HG02610 (cell line): ENCODE results near the gene C17orf50.

ENCODE experiments used
- ATAC-seq: cut with Tn5 transposase; IDR thresholded peaks from one replicate; pipeline ENCODE4 v1.9.1; 2021; ENCODE audit warnings: mild to moderate bottlenecking, moderate library complexity; ENCODE audit not compliant: unreplicated experiment

C17orf50 gene

DNA sequence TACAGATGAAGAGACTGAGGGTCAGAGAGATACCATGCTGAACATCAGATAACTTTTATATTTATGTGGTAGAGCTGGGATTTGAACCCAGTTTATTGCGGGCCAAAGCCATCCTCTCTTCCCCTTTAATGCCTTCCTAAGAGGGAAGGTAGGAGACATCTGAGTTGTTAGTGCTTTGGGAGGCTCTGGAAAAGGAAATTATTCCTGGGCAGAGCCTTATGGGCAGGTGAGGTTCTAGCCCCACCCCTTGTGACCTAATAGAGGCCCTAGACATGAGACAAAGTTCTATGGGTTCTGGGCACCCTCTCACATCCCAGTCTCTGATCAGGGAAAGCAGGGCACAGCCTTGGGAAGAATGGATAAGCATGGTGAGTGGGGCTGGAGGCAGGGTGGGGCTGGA, at the start of gene C17orf50:
C17orf50 (plus strand) TSS at position 301 of the 400 bp plus-strand sequence; CDS start at position 356, 55 bp downstream.
- ATAC-seq, result no peak

DNA sequence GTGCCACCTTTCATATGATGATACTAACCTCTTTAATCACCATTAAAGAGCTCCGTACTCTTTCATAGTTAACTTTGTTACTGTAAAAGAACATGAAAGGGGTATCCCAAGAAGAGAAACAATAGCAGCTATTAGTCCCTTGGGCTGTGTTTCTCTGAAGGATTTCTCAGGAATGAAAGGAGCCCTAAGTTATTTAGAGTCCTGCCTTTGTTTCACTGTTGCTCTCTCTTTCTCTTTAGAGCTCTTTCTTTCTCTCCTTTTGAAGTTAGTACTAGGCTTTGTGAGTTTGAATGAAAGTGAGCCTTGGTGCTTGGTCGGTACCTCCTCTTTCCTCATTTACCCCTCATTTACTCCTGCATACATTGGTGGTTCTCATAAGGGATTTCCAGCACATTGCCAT, 49.7 kb upstream of the C17orf50 start:
- no peak for ATAC-seq

DNA sequence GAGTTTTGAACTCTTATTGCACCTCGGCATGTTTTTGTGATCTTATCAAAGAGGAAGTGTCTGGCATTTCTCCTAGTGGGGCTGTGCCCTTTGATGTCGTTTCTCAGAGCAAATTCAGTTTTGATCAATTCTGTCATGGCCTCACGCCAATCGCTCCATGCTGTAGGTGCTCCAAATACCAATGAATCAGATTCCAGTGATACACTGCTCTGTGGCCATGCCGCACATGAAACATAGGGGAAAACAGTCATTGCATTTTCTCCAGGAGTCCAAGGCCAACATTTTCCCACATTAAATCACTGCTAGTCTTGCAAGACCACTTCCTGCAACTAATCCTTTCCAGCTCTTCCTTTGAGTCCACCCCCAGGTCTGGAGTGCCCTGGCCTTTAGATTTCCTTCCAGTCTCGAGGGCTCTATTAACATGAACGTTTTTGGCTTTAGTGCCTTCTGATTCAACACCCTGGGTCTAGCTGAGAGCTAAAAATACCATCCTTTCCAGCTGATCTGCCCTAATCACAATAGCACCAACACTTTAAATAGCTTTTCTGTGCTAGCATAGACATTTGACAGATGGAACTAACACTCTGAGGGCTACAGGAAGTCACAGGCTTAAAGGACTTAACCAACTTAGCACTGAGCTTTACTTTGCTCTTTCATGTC, 47.5 kb upstream of the C17orf50 start:
- no peak for ATAC-seq

DNA sequence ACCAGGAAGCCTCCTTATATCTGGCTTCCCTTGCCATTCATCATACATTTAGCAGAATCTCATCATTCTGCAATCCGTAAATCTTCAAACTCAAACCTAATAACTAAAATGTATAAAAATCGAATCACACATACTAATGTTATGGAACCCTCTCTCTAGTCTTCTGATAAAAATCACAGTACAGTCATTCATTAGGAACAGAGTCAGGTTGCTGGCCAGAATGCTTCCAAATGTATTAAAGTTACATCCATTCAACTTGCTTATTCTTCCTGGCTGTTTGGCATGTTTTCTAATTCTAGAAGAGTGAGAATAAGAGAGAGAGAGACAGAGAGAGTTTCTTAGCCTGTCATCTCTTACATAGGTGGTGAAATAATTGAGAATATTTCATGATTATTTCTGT, 45.7 kb upstream of the C17orf50 start:
- no peak for ATAC-seq

DNA sequence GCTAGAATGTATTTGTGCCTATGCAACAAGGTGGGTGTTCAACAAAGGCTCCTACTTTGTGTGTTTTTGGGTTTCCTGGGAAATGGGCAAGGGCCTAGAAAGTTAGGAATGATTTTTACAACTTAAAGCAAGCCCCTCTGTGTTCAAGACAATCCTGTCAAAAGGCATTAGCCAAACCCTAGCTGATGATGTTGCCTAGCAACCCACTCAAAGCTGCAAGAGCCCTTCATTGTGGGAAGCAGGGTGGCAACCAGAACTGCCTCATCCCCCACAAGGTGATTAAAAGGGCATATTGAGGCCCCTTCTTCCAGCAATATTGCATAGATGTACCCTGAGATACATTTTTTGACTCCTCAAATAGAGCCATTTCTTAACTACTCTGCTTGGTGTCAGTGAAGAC, 45.3 kb upstream of the C17orf50 start:
- ATAC-seq, result no peak

DNA sequence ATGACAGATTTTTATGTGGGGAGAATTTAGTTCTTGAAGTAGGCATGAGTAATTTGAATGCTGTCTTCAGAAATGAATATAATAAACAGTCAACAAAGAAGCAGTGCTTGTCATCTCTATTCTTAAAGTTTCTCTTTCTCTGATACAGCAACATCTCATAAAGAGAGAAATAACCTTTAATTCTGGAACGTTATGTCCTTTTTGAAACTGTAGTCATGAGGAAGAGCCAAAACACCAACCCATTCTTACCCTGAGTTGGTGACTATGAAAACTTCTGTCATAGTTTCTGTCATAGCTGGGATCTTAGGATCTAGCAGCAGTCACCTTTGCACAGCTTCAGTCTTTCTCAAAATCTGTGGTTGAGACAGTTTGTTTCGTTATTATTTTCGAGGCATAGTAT, 44.5 kb upstream of the C17orf50 start:
- no peak for ATAC-seq

DNA sequence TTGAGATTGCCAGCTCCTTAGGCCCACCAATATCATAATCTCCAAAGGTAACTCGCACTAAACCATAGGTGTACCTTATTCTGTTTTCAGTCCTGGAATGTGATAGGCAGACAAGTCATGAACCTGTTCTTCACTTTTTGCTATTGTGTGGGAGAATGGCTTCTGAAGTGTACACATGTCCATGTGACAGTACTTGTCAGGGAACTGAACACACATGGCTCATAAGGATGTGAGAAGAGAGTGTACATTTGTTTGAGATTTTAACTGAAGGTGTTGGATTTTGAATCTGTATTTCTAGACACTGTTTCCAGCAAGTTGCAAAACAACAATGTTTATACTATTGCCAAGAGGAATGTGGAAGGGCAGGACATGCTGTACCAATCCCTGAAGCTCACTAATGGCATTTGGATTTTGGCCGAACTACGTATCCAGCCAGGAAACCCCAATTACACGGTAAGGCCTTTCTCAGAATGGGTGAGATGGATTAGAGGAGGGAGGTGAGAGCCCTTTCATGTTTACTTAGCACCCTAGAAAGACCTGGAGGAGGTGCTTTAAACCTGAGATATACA, 43.7 kb upstream of the C17orf50 start:
- no peak for ATAC-seq

DNA sequence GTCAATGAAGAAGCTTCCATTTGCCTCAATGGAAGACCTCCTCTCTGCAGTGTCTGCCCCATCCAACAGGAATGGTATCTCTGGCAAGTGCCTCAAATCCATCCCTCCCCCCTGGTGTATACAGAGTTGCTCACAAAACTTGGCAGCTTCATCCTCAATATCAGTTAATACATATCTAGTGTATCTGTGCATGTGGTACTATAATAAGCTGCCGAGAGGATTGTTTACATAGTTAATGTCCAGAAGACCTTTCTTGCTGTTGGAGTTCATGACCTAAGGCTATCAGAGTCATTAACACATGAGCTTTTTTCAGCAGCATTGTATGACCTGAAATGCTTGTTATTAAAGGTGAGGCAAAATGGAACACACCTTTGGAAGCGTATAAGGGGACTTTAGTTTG, 43.2 kb upstream of the C17orf50 start:
- ATAC-seq, result no peak

DNA sequence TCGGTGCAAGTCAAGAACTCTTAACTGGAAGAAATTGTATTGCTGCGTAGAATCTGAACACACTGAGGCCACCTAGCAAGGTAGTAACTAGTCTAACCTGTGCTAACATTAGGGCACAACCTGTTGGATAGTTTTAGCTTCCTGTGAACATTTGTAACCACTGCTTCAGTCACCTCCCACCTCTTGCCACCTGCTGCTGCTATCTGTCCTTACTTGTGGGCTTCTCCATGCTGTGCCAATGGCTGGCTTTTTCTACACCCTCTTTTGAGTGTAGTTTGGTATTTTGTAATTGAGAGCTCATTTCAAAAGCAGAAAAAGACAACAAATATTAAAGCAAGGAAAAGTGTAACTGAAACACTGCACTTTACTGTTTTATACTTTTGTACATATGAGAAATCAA, 37.0 kb upstream of the C17orf50 start:
- no peak for ATAC-seq

DNA sequence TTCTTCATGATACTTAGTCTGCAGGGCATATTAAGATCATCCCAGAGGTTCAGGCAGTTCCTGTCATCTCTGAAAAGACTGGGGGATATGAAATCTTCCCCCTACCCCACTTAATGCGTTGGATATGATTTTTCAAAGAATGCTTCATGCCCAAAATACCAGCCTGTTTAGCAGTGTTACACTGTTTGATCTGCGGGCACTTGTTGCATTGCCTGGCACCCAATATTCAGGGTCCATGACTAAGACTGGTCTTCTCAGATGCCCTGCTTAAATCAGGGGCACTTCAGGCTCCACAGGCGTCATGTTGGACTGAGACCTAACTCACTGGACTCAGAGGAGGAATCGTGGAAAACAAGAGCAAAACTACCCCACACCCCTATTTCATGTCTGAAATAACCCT, 35.6 kb upstream of the C17orf50 start:
- no peak for ATAC-seq

DNA sequence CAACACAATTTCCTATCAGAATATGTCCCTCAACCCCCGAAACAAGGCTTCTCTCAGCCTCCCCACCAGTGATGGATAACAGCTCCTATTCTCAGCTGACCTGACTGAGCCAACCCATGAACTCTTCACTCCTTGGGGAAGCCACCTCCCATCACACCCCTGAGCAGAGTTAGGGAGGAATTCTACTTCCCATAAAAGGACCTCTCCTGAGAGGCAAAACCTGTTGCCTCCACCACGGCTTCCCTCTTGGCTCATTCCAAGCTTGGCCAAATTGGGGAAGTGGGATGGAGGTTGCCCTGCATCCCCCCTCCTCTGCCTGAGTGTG, 34.9 kb upstream of the C17orf50 start:
- no peak for ATAC-seq

DNA sequence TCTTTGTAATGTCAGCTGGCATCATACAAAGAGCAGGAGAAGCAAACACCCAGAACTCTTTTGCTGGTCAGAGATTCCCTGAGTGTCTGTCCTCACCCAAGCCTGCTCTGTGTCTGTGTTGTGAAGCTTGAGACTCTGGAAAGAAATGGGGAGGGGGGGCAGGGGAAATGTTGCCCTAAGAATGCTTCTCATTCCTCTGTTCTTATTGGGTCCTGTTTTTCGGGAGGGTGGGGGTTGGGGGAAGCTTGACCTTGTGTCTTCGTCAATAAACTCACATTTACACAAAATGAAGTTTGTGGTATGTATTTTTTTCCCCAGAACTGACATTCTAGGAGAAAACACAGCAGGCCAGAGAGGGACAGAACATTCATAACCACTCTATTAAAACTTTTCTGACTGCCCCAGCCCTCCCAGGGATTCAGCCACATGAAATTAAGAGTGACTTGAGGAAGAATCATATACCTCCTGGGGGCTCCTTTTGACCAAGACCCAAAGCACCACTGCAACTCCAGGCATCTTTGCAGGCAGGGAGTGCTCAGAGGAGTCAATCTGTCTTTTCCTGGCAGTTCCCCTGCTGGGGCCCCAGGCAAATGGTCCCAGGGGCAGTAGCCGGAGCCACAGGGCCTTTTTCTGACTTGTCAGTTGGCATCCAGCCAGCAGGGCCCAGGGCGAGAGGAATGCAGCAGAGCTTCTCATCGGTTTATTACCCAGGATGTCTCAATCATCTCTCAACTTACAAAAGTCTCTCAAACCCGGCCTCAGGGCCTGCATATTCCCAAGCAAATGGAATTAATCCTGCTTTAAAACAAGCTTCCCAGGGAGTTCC, 34.3 kb upstream of the C17orf50 start:
- no peak for ATAC-seq

DNA sequence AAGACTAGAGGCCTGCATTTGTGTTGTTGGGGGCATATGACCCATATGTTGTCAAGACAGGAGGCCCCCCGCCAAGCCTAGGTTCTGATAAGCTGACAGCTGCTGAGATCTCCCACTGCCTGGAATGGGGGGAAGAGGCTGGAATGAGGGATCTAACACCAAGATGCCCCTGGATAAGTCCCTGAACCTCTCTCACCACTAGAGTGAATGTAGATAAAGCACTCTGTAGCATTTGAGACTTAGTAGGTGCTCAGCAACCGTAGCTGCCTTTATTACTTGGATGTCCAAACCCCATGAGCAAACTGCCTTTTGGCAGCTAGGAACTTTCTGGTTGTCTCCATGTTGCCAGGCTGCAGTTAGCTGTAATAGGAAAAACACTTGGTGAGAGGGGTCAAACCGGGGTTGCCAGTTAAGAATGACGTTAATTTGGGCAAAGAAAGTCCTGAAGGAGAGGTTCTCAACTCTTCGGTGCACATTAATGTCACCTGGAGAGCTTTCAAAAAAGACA, 33.7 kb upstream of the C17orf50 start:
- ATAC-seq, result no peak

DNA sequence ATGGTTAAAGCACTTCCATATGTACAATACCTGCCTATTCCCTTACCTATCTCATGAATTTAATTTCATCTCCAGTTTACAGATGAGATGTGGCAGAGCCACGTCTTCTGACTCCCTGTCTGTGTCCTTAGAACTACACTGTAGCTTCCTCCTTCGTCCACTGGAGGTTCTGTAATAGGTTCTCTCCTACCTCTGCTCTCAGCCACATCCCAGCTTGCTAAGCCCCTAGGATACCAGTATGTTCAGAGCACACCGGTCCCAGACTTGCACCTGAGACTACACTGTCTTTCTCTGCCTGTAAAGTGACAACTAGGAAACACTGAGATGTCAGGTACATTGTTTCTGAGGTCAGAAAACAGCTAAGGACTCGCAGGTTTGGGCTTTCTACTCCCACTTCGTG, 33.1 kb upstream of the C17orf50 start:
- ATAC-seq, result no peak

DNA sequence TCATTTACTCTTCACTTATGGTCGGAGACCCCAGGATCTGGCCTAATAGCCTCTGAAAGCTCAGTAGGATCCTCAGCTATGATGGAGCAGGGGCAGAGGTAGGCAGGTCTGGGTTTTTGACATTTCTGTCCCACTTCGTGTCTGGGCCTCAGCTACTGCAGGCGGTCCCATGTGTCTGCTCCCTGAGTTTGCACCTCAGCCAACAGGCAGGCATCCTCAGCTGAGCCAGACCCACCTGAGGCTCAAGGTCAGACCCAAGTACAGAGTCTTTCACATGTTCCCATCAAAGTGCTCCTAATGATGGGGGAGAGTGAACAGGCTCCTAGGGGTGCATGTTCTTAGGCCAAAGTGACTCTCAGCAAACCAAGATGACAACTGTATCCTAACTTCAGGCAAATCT, 32.1 kb upstream of the C17orf50 start:
- no peak for ATAC-seq

DNA sequence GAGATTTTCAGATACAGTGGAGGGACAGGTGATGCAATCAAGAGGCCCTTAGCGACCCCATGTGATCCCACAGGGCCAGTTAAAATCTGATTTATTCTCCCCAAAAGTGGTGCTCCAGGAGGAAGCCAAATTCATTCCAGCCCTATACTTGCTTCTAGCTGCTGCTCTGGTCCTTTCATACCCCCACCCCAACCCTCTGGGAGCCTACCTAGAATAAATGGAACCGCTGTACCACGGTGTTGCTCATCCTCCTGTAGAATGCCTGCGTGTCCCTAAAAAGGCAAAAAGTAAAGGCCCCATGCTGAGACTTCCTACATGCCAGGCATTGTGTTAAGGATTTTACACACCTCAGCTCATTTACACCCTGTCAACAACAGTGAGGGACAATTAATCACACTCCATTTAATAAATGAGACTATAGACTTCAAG, 31.3 kb upstream of the C17orf50 start:
- no peak for ATAC-seq

DNA sequence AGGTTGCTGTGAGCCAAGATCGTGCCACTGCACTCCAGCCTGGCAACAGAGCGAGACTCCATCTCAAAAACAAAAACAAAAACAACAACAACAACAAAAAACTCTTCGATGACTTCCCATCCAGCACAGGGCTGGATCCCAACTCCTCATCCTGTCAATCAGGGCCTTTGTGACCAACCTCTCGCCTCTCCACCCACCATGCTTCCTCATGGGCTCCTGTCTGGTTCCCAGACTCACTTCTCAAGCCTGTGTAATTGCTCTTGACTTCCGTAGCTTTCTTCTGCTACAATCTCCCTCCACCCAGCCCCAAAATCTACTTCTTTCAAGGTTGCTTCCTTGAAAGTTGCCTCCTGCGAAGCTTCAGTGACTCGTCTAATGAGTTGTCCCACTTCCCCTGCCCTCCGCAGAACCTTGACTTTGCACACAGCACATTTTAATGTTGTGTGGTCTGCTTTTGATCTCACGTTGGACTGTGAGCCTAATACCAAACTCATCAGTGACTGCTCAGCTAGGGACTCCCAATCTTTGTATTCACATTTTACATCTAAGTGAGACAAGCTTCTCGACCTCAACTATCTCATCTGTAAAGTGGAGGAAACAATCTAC, 30.2 kb upstream of the C17orf50 start:
- ATAC-seq, result no peak

DNA sequence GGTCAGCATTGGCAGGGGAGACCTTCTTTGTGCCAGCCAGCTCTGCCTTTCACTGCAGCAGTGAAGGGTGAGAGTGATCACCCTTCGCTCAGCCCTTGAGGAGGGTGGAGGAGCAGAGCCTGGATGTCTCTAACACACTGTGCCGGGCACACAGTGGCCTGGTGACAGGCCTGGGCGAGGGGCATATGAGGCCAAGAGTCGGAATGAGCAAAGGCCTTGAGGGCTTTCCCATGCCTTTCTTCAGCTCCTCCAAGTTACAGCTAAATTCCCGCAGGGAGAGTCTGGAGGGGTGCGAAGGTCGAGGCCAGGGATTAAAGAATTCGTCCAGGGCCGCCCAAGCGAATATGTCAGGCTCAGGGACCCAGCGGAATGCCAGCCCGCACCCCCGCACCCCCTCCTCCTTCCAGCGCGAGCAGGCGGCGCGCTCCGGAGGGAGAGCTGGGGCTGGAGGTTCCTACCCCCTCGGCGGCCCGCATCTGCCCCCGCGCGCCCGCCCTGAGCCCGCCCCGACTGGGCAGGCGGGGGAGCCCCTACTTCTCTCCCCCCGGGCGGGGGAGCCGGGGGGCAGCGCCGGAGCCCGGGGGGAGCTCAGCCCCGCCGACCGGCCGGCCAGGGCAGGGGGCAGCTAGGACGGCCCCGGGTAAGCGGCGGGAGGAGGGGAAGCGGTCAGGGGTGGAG, 29.3 kb upstream of the C17orf50 start, which contains the start of gene RASL10B:
RASL10B (plus strand) TSS at position 401 of the 678 bp plus-strand sequence. CDS start 3,546 bp downstream, outside the sequence.
- ATAC-seq, result no peak

DNA sequence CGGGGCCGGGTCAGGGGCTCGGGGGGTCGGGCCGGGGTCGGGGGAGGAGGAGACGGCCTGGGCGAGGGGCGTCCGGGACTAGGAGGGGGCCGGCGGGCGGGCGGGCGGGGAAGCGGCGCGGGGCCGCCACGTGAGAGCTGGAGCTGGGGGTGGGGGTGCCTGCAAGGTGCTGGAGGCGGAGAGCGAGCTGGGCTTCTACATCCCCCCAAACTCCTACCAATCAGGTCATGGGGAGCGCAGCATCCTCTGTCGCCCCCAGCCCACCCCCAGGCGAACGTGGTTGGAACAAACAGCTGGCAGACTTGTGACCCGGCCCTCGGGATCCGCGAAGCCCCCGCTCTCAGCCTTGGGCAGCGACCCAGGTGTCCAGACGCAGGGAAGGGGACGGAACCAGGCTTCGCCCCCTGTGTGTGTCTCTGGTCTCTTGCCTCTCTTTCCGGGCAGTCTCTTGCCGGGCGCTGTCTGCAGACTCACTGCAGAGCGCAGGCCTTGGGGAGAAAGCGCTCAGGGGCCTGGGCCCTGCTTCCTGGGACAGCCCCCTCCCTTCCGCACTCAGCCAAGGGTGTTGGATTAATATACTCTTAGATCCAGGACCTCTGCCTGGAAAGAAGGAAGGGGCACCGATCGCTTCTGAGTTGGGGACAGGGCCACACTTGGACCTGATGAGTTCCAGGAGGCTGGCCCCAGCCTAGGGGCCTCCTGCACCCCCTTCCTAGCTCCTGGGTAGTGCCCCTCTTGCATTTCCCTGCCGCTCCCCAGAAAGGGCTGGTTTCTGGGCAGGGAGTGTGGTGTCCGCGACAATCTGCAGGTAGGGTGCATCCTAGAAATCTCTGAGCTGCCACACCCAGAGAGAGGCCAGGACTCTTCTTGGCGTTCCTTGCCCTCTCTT, 28.5 kb upstream of the C17orf50 start:
- ATAC-seq, result no peak

DNA sequence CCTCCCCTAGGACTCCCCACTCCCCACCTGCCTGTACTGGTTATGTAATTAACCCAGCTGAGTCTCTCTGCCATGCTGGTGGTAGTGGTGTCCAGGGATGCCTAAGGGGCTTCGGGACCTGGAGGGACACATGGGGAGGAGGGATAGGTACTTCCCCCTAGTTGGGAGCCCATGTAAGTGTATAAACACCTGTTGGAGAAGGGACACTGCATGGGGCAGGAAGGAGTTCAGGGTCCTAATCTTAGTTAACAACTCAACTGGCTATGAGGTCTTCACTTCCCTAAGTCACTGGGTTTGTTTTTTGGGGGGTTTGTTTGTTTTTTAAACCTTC, 27.9 kb upstream of the C17orf50 start:
- ATAC-seq, result no peak
